Testis (tissue), 3 donors: ENCODE results near the gene XAGE1B. TPM values are rescaled to one million over a fixed set of nuclear protein-coding genes. Genes with fewer than 3 reads are reported as not detected.
"Not testable (repeated sequence)": the region's sequence is repeated elsewhere in the genome, so short reads cannot be mapped to it uniquely, and the experiment has no call there.

Experiments
- DNase-seq: peaks from one replicate; pipeline ENCODE4 v3.0.0-alpha.2; 2019
- H3K27ac ChIP-seq, 2 donors: fragments of 200-600 bp; sonication (generic); one replicate each; pipeline ENCODE4 v1.5.1; 2019
- H3K27me3 ChIP-seq: fragments of 200-600 bp; sonication (generic); one replicate; pipeline ENCODE4 v1.5.1; 2019
- H3K36me3 ChIP-seq: fragments of 200-600 bp; sonication (generic); one replicate; pipeline ENCODE4 v1.5.1; 2017; ENCODE audit warnings: low read depth; ENCODE audit errors: missing control alignments
- H3K4me1 ChIP-seq: fragments of 200-600 bp; sonication (generic); one replicate; pipeline ENCODE4 v1.5.1; 2019
- H3K4me3 ChIP-seq, 2 donors: fragments of 200-600 bp; sonication (generic); one replicate each; pipeline ENCODE4 v1.5.1; 2017 to 2019
- H3K9me3 ChIP-seq: fragments of 200-600 bp; sonication (generic); one replicate; pipeline ENCODE4 v1.5.1; 2017
- POLR2A ChIP-seq: fragments of 450-650 bp; IDR thresholded peaks from one replicate; pipeline ENCODE4 v1.6.1; 2017; ENCODE audit warnings: antibody characterized with exemption, mild to moderate bottlenecking, moderate library complexity
- WGBS, 2 donors: methylation state at CpG; one replicate each; pipeline ENCODE4 v1.1.5; 2018; 5-methylcytosine and 5-hydroxymethylcytosine counted together
- intact Hi-C: fragments of 100-400 bp; cut with DNase I; formaldehyde crosslinking; loops from one replicate; pipeline ENCODE4 v1.15.1; 2023; ENCODE audit warnings: low total_unique reads
- polyA plus RNA-seq: library from polyadenylated mRNA; stranded (reverse); fragments of 350-450 nt; fragmentation: Illumina TruSeq; extraction: RNeasy Lipid Tissue Mini Kit (QIAGEN cat#74804); gene quantifications from one replicate; pipeline ENCODE4 v1.2.3, GENCODE V29; 2014; ENCODE audit warnings: low read depth, low replicate concordance; ENCODE audit not compliant: insufficient read depth
- total RNA-seq, 2 donors: library from RNA; depleted of rRNA; stranded (reverse); fragments of >200 nt; gene quantifications; one replicate each; pipeline ENCODE4 v1.2.3, GENCODE V29; 2016
- TF ChIP-seq, protein P1 (sequence below), 3 experiments: fragments of 450-650 bp in 2 of 3; fragments of 200-600 bp in 1 of 3; sonication (generic) in 1 of 3; IDR thresholded peaks; one replicate each; pipeline ENCODE4 v1.5.1; 2016 to 2019; ENCODE audit warnings: antibody characterized with exemption in 3 of 3, mild to moderate bottlenecking in 2 of 3, moderate library complexity in 1 of 3

The XAGE1B gene
- total and polyA plus RNA-seq, 3 donors from 2014 or later: 61.0 to 64.2 (median 64.0) TPM

GRCh38 chrX:52544147-52544840 is 27.4 kb upstream of the XAGE1B start:
- no peak overlapping the region for H3K4me3 ChIP-seq
- H3K27ac ChIP-seq: no peak overlapping the region
- H3K36me3 ChIP-seq: no peaks in the 10 kb centered on the region
- no peaks in the 10 kb centered on the region for H3K4me1 ChIP-seq
- WGBS, 2 donors: 70 to 80% methylated on average over 7 to 21 of the region's 21 CpGs
- intact Hi-C loops: no loop called here
- TF ChIP-seq, protein P1, sequence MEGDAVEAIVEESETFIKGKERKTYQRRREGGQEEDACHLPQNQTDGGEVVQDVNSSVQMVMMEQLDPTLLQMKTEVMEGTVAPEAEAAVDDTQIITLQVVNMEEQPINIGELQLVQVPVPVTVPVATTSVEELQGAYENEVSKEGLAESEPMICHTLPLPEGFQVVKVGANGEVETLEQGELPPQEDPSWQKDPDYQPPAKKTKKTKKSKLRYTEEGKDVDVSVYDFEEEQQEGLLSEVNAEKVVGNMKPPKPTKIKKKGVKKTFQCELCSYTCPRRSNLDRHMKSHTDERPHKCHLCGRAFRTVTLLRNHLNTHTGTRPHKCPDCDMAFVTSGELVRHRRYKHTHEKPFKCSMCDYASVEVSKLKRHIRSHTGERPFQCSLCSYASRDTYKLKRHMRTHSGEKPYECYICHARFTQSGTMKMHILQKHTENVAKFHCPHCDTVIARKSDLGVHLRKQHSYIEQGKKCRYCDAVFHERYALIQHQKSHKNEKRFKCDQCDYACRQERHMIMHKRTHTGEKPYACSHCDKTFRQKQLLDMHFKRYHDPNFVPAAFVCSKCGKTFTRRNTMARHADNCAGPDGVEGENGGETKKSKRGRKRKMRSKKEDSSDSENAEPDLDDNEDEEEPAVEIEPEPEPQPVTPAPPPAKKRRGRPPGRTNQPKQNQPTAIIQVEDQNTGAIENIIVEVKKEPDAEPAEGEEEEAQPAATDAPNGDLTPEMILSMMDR (IDR thresholded peaks at IDR 0.05): no peak
- TF ChIP-seq POLR2A: no peak
- DNase-seq: no peak
- no peaks in the 10 kb centered on the region for H3K9me3 ChIP-seq
- no peaks in the 10 kb centered on the region for H3K27me3 ChIP-seq

GRCh38 chrX:52542311-52542710 is 25.4 kb upstream of the XAGE1B start:
- 86 to 91% methylated on average over 6 of the region's 6 CpGs for WGBS, 2 donors
- Histone ChIP-seq H3K36me3 (no peaks in the 10 kb centered on the region), H3K9me3 (no peaks in the 10 kb centered on the region), H3K27me3 (no peaks in the 10 kb centered on the region), H3K27ac (no peak overlapping the region), H3K4me1 (no peaks in the 10 kb centered on the region), H3K4me3 (no peak overlapping the region)
- DNase-seq: no peak
- TF ChIP-seq POLR2A: no peak
- TF ChIP-seq, protein P1 (IDR thresholded peaks at IDR 0.05): no peak
- intact Hi-C loops: no loop called here

GRCh38 chrX:52541051-52541450 is 24.2 kb upstream of the XAGE1B start:
- H3K27me3 ChIP-seq, H3K27ac ChIP-seq, DNase-seq, H3K9me3 ChIP-seq, H3K4me1 ChIP-seq, intact Hi-C loops, H3K36me3 ChIP-seq, H3K4me3 ChIP-seq: not testable (repeated sequence)
- 63 to 88% methylated on average over 1 to 4 of the region's 4 CpGs for WGBS, 2 donors

DNA sequence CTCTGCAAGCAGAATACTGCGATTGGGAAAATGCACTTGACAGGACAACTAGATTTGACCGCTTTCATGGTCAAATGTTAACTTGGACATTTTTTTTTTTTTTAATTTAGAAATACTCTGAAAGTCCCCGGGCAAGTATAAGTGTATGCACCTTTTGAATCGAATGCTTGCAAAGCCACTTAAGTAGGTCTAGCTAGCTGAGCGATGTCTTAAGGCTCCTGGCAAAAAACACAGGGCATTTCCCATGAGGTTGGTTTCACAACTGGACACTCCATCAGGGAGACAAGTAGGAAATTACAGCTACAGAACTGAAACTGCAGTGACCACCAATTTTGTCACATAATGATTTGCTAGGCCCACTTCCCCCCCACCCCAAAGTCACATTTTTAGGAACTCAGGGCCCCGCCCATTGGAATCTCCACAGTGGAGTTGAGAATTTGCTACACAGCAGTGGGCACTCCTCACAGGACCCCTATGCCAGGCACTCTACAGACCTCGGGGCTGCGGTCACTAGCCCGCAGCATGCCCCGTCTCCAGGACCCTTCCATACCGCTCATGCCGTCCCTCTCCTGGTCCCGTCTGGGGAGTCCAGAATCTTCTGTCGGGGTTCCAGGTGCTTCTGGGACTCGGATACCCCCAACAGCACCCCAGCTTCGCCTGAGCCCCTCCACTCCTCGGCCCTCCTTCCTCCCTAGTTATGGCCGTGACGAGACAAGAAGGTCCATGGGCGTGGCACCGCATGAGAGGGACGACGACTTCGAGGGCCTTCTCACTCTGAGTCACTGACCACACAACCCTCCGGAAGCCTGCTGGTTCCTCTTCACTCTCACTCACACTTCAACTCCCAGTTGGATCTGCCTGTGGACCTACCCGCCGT is 515 bp downstream of the XAGE1B start:
- H3K27ac ChIP-seq, H3K4me1 ChIP-seq, H3K36me3 ChIP-seq, DNase-seq, H3K4me3 ChIP-seq, H3K9me3 ChIP-seq, intact Hi-C loops, H3K27me3 ChIP-seq: not testable (repeated sequence)
- no CpG with 5 or more reads among the region's 27 CpGs for WGBS, 2 donors

GRCh38 chrX:52511126-52511525 is 5.7 kb downstream of the XAGE1B start:
- WGBS, 2 donors: no CpG with 5 or more reads among the region's 6 CpGs
- H3K27me3 ChIP-seq, H3K9me3 ChIP-seq, H3K36me3 ChIP-seq, H3K4me3 ChIP-seq, H3K27ac ChIP-seq, DNase-seq, H3K4me1 ChIP-seq, intact Hi-C loops: not testable (repeated sequence)

DNA sequence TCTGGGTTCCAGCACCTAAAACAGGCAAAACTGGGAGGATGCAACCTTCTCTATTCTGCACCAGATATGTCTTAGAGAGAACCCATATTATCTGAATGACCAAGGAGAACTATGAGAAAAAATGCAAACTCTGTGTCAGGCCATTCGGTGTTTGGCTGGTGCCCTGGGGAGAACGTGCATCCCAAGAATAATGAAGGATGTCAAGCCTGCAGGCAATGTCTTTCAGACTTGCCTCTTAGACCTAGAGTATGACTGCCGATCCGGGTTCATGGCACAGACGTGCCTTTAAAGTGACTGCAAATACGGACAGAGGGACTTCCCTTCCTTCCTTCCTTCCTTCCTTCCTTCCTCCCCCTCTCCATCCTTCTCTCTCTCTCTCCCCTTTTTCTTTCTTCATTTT is 6.9 kb downstream of the XAGE1B start:
- H3K4me1 ChIP-seq: no peaks in the 10 kb centered on the region
- no peak overlapping the region for H3K27ac ChIP-seq
- no peaks in the 10 kb centered on the region for H3K36me3 ChIP-seq
- no peaks in the 10 kb centered on the region for H3K27me3 ChIP-seq
- WGBS, 2 donors: 81 to 89% methylated on average over 6 of the region's 6 CpGs
- TF ChIP-seq, protein P1 (IDR thresholded peaks at IDR 0.05): no peak
- TF ChIP-seq POLR2A: no peak
- intact Hi-C loops: no loop called here
- no peaks in the 10 kb centered on the region for H3K9me3 ChIP-seq
- DNase-seq: no peak
- H3K4me3 ChIP-seq: no peak overlapping the region
